ENCODE data around the gene SDK1. TPM values are rescaled to one million over a fixed set of nuclear protein-coding genes. Genes with fewer than 3 reads are reported as not detected.

SDK1 gene
- total and polyA plus RNA-seq, 10 of the 15 experiments (the other 5 are each of a cell fraction or from before 2014, with no cell fraction given): 0.14 to 0.33 TPM; not detected in 8

DNA sequence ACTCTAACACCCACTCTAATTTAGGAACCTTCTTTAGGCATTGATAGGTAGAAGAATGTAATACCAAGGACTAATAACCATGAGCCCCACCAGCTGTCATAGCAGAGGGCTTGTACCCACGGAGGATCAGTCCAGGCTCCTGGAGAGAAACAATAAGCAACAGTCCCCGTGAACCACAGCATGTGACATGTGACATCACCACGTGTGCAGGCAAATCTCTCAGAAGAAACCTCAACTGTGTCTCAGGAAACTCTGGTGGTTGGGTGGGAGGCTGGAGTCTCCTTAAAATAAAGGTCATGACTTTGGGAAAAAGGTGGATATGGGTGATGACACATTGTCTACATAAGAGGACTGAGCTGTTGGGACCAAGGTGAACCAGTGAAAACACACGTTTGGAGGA lies 727.2 kb downstream of the SDK1 start:
- CTCF ChIA-PET: no interaction called here
- RAD21 ChIA-PET (ENCODE audit: unreplicated experiment): no interaction called here
- no peak overlapping the region for H3K4me2 ChIP-seq (ENCODE audit: control insufficient read depth, insufficient read depth)
- H2AFZ ChIP-seq (ENCODE audit: control insufficient read depth, low read depth, low read length): no peak overlapping the region
- BruUV-seq (replicated peaks): no TSS peak
- no peaks in the 10 kb centered on the region for H3K36me3 ChIP-seq (ENCODE audit: control insufficient read depth in 2 of 2, insufficient read depth in 2 of 2, low read length in 1 of 2)
- ATAC-seq (no peak), DNase-seq (ENCODE audit: low read depth, low spot score) (no peak), FAIRE-seq (no peak)
- H3K9me3 ChIP-seq (replicated peaks; ENCODE audit: control insufficient read depth, insufficient read depth, low read length): no peaks in the 10 kb centered on the region
- H3K79me2 ChIP-seq (ENCODE audit: control insufficient read depth, insufficient read depth, low read length): no peaks in the 10 kb centered on the region
- no peak overlapping the region for H3K9ac ChIP-seq (ENCODE audit: control insufficient read depth, insufficient read depth, low read length)
- H3K4me3 ChIP-seq: no peak overlapping the region
- TF ChIP-seq, protein P1, sequence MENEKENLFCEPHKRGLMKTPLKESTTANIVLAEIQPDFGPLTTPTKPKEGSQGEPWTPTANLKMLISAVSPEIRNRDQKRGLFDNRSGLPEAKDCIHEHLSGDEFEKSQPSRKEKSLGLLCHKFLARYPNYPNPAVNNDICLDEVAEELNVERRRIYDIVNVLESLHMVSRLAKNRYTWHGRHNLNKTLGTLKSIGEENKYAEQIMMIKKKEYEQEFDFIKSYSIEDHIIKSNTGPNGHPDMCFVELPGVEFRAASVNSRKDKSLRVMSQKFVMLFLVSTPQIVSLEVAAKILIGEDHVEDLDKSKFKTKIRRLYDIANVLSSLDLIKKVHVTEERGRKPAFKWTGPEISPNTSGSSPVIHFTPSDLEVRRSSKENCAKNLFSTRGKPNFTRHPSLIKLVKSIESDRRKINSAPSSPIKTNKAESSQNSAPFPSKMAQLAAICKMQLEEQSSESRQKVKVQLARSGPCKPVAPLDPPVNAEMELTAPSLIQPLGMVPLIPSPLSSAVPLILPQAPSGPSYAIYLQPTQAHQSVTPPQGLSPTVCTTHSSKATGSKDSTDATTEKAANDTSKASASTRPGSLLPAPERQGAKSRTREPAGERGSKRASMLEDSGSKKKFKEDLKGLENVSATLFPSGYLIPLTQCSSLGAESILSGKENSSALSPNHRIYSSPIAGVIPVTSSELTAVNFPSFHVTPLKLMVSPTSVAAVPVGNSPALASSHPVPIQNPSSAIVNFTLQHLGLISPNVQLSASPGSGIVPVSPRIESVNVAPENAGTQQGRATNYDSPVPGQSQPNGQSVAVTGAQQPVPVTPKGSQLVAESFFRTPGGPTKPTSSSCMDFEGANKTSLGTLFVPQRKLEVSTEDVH (IDR thresholded peaks at IDR 0.05; ENCODE audit: low read depth, partially characterized antibody): no peak
- TF ChIP-seq ZZZ3 (IDR thresholded peaks at IDR 0.05; ENCODE audit: control insufficient read depth, insufficient read length, low read depth) (no peak), BHLHE40 (IDR thresholded peaks at IDR 0.05; ENCODE audit: borderline replicate concordance in 1 of 2, low read depth in 2 of 2, low read length in 1 of 2) (no peak), ZNF217 (IDR thresholded peaks at IDR 0.05) (no peak), NR2C2 (IDR thresholded peaks at IDR 0.05; ENCODE audit: borderline replicate concordance, control insufficient read depth, insufficient read length, low read depth) (no peak), EZH2 (IDR thresholded peaks at IDR 0.05; ENCODE audit: borderline replicate concordance, control insufficient read depth, low read depth, low read length) (no peak), MYC (IDR thresholded peaks at IDR 0.05; ENCODE audit: insufficient read depth, insufficient read length, insufficient replicate concordance, low read length, severe bottlenecking) (no peak), MYB (IDR thresholded peaks at IDR 0.05; ENCODE audit: borderline replicate concordance, low read depth, low read length) (no peak), HCFC1 (IDR thresholded peaks at IDR 0.05; ENCODE audit: low read length) (no peak), PAX5 (IDR thresholded peaks at IDR 0.05; ENCODE audit: borderline replicate concordance, low read depth, low read length) (no peak), WRNIP1 (IDR thresholded peaks at IDR 0.05; ENCODE audit: borderline replicate concordance, low read depth, low read length) (no peak)
- TF ChIP-seq, protein P2, sequence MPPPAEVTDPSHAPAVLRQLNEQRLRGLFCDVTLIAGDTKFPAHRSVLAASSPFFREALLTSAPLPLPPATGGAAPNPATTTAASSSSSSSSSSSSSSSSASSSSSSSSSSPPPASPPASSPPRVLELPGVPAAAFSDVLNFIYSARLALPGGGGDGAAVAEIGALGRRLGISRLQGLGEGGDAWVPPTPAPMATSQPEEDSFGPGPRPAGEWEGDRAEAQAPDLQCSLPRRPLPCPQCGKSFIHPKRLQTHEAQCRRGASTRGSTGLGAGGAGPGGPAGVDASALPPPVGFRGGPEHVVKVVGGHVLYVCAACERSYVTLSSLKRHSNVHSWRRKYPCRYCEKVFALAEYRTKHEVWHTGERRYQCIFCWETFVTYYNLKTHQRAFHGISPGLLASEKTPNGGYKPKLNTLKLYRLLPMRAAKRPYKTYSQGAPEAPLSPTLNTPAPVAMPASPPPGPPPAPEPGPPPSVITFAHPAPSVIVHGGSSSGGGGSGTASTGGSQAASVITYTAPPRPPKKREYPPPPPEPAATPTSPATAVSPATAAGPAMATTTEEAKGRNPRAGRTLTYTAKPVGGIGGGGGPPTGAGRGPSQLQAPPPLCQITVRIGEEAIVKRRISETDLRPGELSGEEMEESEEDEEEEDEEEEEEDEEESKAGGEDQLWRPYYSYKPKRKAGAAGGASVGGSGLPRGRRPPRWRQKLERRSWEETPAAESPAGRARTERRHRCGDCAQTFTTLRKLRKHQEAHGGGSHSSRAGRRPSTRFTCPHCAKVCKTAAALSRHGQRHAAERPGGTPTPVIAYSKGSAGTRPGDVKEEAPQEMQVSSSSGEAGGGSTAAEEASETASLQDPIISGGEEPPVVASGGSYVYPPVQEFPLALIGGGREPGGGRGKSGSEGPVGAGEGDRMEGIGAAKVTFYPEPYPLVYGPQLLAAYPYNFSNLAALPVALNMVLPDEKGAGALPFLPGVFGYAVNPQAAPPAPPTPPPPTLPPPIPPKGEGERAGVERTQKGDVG (CRISPR knock-in tag; IDR thresholded peaks at IDR 0.05): no peak
- TF ChIP-seq, protein P3, sequence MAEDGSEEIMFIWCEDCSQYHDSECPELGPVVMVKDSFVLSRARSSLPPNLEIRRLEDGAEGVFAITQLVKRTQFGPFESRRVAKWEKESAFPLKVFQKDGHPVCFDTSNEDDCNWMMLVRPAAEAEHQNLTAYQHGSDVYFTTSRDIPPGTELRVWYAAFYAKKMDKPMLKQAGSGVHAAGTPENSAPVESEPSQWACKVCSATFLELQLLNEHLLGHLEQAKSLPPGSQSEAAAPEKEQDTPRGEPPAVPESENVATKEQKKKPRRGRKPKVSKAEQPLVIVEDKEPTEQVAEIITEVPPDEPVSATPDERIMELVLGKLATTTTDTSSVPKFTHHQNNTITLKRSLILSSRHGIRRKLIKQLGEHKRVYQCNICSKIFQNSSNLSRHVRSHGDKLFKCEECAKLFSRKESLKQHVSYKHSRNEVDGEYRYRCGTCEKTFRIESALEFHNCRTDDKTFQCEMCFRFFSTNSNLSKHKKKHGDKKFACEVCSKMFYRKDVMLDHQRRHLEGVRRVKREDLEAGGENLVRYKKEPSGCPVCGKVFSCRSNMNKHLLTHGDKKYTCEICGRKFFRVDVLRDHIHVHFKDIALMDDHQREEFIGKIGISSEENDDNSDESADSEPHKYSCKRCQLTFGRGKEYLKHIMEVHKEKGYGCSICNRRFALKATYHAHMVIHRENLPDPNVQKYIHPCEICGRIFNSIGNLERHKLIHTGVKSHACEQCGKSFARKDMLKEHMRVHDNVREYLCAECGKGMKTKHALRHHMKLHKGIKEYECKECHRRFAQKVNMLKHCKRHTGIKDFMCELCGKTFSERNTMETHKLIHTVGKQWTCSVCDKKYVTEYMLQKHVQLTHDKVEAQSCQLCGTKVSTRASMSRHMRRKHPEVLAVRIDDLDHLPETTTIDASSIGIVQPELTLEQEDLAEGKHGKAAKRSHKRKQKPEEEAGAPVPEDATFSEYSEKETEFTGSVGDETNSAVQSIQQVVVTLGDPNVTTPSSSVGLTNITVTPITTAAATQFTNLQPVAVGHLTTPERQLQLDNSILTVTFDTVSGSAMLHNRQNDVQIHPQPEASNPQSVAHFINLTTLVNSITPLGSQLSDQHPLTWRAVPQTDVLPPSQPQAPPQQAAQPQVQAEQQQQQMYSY (CRISPR knock-in tag; IDR thresholded peaks at IDR 0.05): no peak
- intact Hi-C loops (cut with micrococcal nuclease; ENCODE audit: unreplicated experiment) (no loop called here), in situ Hi-C loops (cut with MboI) (no loop called here)
- SMC1A ChIA-PET (ENCODE audit: uncharacterized antibody, unreplicated experiment): no interaction called here
- H4K20me1 ChIP-seq (ENCODE audit: control insufficient read depth, insufficient read depth): no peaks in the 10 kb centered on the region
- POLR2A ChIA-PET: no interaction called here
- no peaks in the 10 kb centered on the region for H3K4me1 ChIP-seq (ENCODE audit: control insufficient read depth, insufficient read depth, low read length)
- H3K27ac ChIP-seq (ENCODE audit: control insufficient read depth, insufficient read depth): no peak overlapping the region
- H3K27me3 ChIP-seq (replicated peaks in 1 of 2; ENCODE audit: control insufficient read depth in 2 of 2, insufficient read depth in 2 of 2, low read length in 1 of 2): no peaks in the 10 kb centered on the region
- WGBS (ENCODE audit: insufficient coverage, insufficient replicate concordance, low lambda C conversion rate, missing lambda C conversion rate): 5% methylated on average over 4 of the region's 4 CpGs

Data from GM12878 (cell line).